HepG2 (cell line): ENCODE measurements around the gene MATR3. TPM values are rescaled to one million over a fixed set of nuclear protein-coding genes. Genes with fewer than 3 reads are reported as not detected.
A peak's percentile ranks its signal among the peaks of the same experiment; 100 is the strongest.

ENCODE experiments used
- ATAC-seq: fragments of 200-7000 bp; cut with Tn5 transposase; 3 replicates; pipeline ENCODE4 v1.9.1; 2020; ENCODE audit warnings: mild to moderate bottlenecking, moderate library complexity
- BruUV-seq: library from RNA; stranded (reverse); fragments of 400-500 nt; replicated peaks from 2 replicates; lab custom pipeline; 2021; lab: Mats Ljungman, UMichigan
- CTCF ChIA-PET: fragments of 300-600 bp; formaldehyde crosslinking; extraction: SDS; loops from one replicate; lab custom pipeline; 2021; ENCODE audit warnings: low total read pairs, inconsistent platforms, low intra/inter-chr PET ratio; lab: Yijun Ruan, JAX
- POLR2A ChIA-PET: fragments of 350-600 bp; sonication (Branson Sonifier 250); formaldehyde crosslinking; loops from one replicate; lab custom pipeline; 2020; ENCODE audit warnings: antibody characterized with exemption, inconsistent platforms; lab: Yijun Ruan, JAX
- DNase-seq: peaks from one replicate; pipeline ENCODE4 v3.0.0-alpha.2; 2015; ENCODE audit warnings: low spot score
- FAIRE-seq: peaks from 3 replicates; lab custom pipeline; 2011; peaks lifted over from hg19 to GRCh38; lab: Jason Lieb, UNC
- H2AFZ ChIP-seq: one replicate; pipeline ENCODE4 v1.6.1; 2011; ENCODE audit warnings: low read length, inconsistent platforms
- H3K27ac ChIP-seq: fragments of 300-600 bp; 3 replicates; pipeline ENCODE4 v1.8.0; 2011; ENCODE audit warnings: mixed run types, mild to moderate bottlenecking, mixed read lengths, low read length, inconsistent platforms; ENCODE audit not compliant: insufficient read depth; ENCODE audit errors: extremely low read length
- H3K27me3 ChIP-seq, 2 experiments: fragments of 200-600 bp in 1 of 2; 2 replicates in 1 of 2; 3 replicates in 1 of 2; pipeline versions ENCODE4 v1.6.0 to v1.8.0; 2011; ENCODE audit warnings: low read length in 2 of 2, mild to moderate bottlenecking in 2 of 2, moderate library complexity in 2 of 2, inconsistent platforms in 1 of 2; ENCODE audit not compliant: insufficient read depth in 2 of 2, control insufficient read depth in 1 of 2
- H3K36me3 ChIP-seq, 2 experiments: fragments of 200-600 bp in 1 of 2; replicated peaks in 1 of 2; 2 replicates in 1 of 2; 3 replicates in 1 of 2; pipeline versions ENCODE4 v1.5.1 to v1.8.0; 2011; ENCODE audit warnings: low read length in 2 of 2, inconsistent platforms in 1 of 2; ENCODE audit not compliant: insufficient read depth in 2 of 2, control insufficient read depth in 1 of 2
- H3K4me1 ChIP-seq: 2 replicates; pipeline ENCODE4 v1.5.1; 2012; ENCODE audit warnings: low read length, inconsistent platforms; ENCODE audit not compliant: insufficient read depth
- H3K4me2 ChIP-seq: 2 replicates; pipeline ENCODE4 v1.6.0; 2011; ENCODE audit warnings: low read depth, low read length, inconsistent platforms
- H3K4me3 ChIP-seq, 3 experiments: fragments of 200-600 bp in 1 of 3; sonication (generic), shearing (Covaris generic) in 1 of 3; replicated peaks in 1 of 3; 2 replicates each; pipeline ENCODE4 v1.5.1; 2011 to 2016; ENCODE audit warnings: low read length in 3 of 3, inconsistent platforms in 2 of 3, low read depth in 2 of 3, mild to moderate bottlenecking in 2 of 3, control low read depth in 1 of 3, mixed read lengths in 1 of 3; ENCODE audit not compliant: insufficient read depth in 1 of 3
- H3K79me2 ChIP-seq: one replicate; pipeline ENCODE4 v1.6.1; 2011; ENCODE audit warnings: low read length, inconsistent platforms; ENCODE audit not compliant: insufficient read depth
- H3K9ac ChIP-seq: 2 replicates; pipeline ENCODE4 v1.6.0; 2011; ENCODE audit warnings: mild to moderate bottlenecking, low read depth, low read length, inconsistent platforms; ENCODE audit not compliant: insufficient read depth
- H3K9me3 ChIP-seq: 2 replicates; pipeline ENCODE4 v1.5.1; 2012; ENCODE audit warnings: mild to moderate bottlenecking, low read length
- H4K20me1 ChIP-seq: 2 replicates; pipeline ENCODE4 v1.6.0; 2011; ENCODE audit warnings: inconsistent platforms, mild to moderate bottlenecking, low read length, moderate library complexity; ENCODE audit not compliant: insufficient read depth
- ASH2L ChIP-seq: fragments of 300-600, 200-600 bp; sonication (generic); IDR thresholded peaks from 2 replicates; pipeline ENCODE4 v1.7.0; 2017; ENCODE audit warnings: low read depth, mild to moderate bottlenecking, moderate library complexity, mixed read lengths, low read length; ENCODE audit not compliant: insufficient read length
- BHLHE40 ChIP-seq: IDR thresholded peaks from 2 replicates; pipeline ENCODE4 v1.6.1; 2011; ENCODE audit warnings: low read length, improper control_type of control experiment
- CBX1 ChIP-seq: IDR thresholded peaks from one replicate; pipeline ENCODE4 v1.6.1; 2016; ENCODE audit warnings: antibody characterized with exemption, low read depth
- GABPB1 ChIP-seq: IDR thresholded peaks from 2 replicates; pipeline ENCODE4 v1.6.1; 2016; ENCODE audit warnings: mild to moderate bottlenecking, missing genetic modification reagents, moderate library complexity, missing compliant biosample characterization
- HNRNPUL1 ChIP-seq: fragments of 200-400 bp; formaldehyde crosslinking; IDR thresholded peaks from 2 replicates; pipeline ENCODE4 v1.6.1; 2017; ENCODE audit warnings: low read depth, mild to moderate bottlenecking, low read length, moderate library complexity
- MTF2 ChIP-seq: sonication (generic); formaldehyde crosslinking; IDR thresholded peaks from 2 replicates; pipeline ENCODE4 v1.5.0; 2020; ENCODE audit warnings: missing genetic modification reagents, borderline replicate concordance
- POGK ChIP-seq: sonication (generic); formaldehyde crosslinking; conservative IDR thresholded peaks from 2 replicates; pipeline ENCODE4 v1.8.0; 2022; ENCODE audit warnings: mild to moderate bottlenecking, moderate library complexity, missing genetic modification reagents
- U2AF1 ChIP-seq: fragments of 200-400 bp; formaldehyde crosslinking; optimal IDR thresholded peaks from 2 replicates; pipeline ENCODE3; 2017; ENCODE audit warnings: mild to moderate bottlenecking, low read depth, low read length
- ZBTB37 ChIP-seq: sonication (generic); formaldehyde crosslinking; IDR thresholded peaks from 2 replicates; pipeline ENCODE4 v1.4.0; 2020; ENCODE audit warnings: mild to moderate bottlenecking, missing genetic modification reagents
- WGBS: methylation state at CpG from one replicate; pipeline ENCODE4 v1.1.6; 2017; ENCODE audit warnings: low lambda C conversion rate; 5-methylcytosine and 5-hydroxymethylcytosine counted together
- in situ Hi-C: cut with HindIII; loops from 2 replicates; pipeline ENCODE4 v1.10.0; 2017; ENCODE audit warnings: low pct_unique_long_range_greater_than_20kb; ENCODE audit not compliant: extremely low pct_ligation_motif_present
- intact Hi-C: fragments of 100-400 bp; cut with micrococcal nuclease; formaldehyde crosslinking; loops from one replicate; pipeline ENCODE4 v1.10.0; 2022; ENCODE audit not compliant: unreplicated experiment
- polyA plus RNA-seq, 8 experiments: library from polyadenylated mRNA; depleted of rRNA in 3 of 8; stranded (reverse) in 7 of 8; unstranded in 1 of 8; fragments of >200 nt; fragmentation: Illumina TruSeq in 4 of 8; extraction: Trizol in 4 of 8; gene quantifications; 2 replicates each; pipeline versions ENCODE4 v1.2.1 to v1.2.3, GENCODE V29; 2011 to 2016; ENCODE audit warnings: low read depth in 4 of 8, missing spikeins in 1 of 8, mixed read lengths in 1 of 8; ENCODE audit not compliant: insufficient read depth in 1 of 8
- total RNA-seq, 5 experiments: library from RNA; depleted of rRNA; stranded (reverse); fragments of >200 nt; fragmentation: Illumina TruSeq; extraction: Trizol; gene quantifications; 2 replicates each; pipeline ENCODE4 v1.2.3, GENCODE V29; 2016; ENCODE audit warnings: low read depth in 1 of 5
- TF ChIP-seq, protein P1 (sequence below): sonication (generic); formaldehyde crosslinking; IDR thresholded peaks from 2 replicates; pipeline ENCODE4 v1.5.1; 2020; ENCODE audit warnings: missing genetic modification reagents, mild to moderate bottlenecking, borderline replicate concordance
- TF ChIP-seq, protein P2 (sequence below): sonication (generic); formaldehyde crosslinking; conservative IDR thresholded peaks from 2 replicates; pipeline ENCODE4 v1.5.0; 2020; ENCODE audit warnings: missing genetic modification reagents

The MATR3 gene
- total and polyA plus RNA-seq, 2 of the 13 experiments (the other 11 are each of a cell fraction or from before 2014, with no cell fraction given), result 94.2 to 341 TPM

DNA sequence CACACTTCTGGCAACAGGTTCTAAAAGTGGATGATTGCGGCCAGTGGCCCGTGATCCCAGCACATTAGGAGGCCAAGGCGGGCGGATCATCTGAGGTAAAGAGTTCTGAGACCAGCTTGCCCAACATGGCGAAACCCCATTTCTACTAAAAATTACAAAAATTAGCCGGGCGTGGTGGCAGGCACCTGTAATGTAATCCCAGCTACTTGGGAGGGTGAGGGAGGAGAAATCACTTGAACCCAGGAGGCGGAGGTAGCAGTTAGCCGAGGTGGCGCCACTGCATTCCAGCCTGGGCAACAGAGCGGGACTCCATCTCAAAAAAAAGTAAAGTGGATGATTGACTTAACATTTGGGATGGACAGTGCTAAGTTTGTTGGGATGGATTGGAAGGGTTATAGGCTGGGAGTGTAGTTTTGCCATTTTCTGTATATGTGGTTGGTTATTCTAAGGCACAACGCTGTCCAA is 3.4 kb downstream of the MATR3 start (continued):
- no peak for TF ChIP-seq POGK (CRISPR knock-in tag)
- TF ChIP-seq HNRNPUL1, result no peak
- TF ChIP-seq, protein P1, sequence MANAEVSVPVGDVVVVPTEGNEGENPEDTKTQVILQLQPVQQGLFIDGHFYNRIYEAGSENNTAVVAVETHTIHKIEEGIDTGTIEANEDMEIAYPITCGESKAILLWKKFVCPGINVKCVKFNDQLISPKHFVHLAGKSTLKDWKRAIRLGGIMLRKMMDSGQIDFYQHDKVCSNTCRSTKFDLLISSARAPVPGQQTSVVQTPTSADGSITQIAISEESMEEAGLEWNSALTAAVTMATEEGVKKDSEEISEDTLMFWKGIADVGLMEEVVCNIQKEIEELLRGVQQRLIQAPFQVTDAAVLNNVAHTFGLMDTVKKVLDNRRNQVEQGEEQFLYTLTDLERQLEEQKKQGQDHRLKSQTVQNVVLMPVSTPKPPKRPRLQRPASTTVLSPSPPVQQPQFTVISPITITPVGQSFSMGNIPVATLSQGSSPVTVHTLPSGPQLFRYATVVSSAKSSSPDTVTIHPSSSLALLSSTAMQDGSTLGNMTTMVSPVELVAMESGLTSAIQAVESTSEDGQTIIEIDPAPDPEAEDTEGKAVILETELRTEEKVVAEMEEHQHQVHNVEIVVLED (CRISPR knock-in tag), result no peak

DNA sequence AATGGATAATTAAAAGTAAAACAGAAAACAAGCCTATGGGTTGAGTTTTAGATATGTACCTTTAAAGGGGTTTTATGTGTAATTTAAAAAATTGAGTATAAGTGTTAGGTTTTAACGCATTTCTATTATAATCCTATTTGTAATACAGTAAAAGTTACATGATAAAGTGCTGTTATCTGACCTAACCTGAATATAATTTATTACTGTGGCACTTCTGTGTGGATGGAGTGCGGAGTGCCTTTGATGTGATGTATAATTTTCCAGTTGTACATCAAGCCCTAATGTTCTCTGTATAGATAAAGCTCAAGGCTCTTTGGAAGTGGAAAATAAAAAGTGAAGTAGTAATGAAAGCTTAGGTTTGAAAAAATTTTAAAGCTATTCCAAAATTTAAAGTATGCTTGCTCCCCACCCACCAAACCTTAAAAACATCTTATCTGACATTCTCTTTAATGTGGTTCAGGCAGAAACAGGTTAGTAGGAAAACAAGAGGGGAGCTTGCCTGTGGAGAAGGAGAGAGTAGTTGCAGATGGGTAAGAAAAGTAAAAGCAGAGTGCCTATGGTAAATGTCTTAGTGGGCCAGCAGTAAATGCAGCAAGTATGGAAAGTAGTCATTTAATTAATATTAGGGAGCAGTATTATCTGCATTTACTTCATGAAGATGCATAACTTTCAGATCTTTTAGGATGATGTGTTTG is 4.0 kb downstream of the MATR3 start:
- Histone ChIP-seq H3K9ac (no peak overlapping the region), H2AFZ (no peak overlapping the region), H3K4me1 (peaks cover 69% of the 10 kb centered on the region), H3K4me3 (no peak overlapping the region), H3K27ac (no peak overlapping the region), H4K20me1 (peaks cover 83% of the 10 kb centered on the region), H3K27me3 (no peaks in the 10 kb centered on the region; a peak in 1 of 5 replicates), H3K9me3 (no peaks in the 10 kb centered on the region), H3K79me2 (peaks cover 94% of the 10 kb centered on the region), H3K4me2 (peak overlapping the region; percentile 93), H3K36me3 (peaks cover 0 to 1% of the 10 kb centered on the region in 2 experiments; a peak in 1 of 5 replicates)
- ChIA-PET POLR2A (interaction anchor here (1.3 kb wide), 1 partner anchor 24 kb away, joined by 4 read pairs; no protein-coding TSS in a partner anchor), CTCF (no interaction called here)
- WGBS, result 92% methylated on average over 2 of the region's 2 CpGs
- intact Hi-C loops, result no loop called here
- DNase-seq (no peak), FAIRE-seq (no peak), ATAC-seq (no peak)
- no TSS peak for BruUV-seq
- in situ Hi-C loops, result no loop called here
- no peak for TF ChIP-seq ZBTB37 (CRISPR knock-in tag)
- TF ChIP-seq U2AF1, result no peak
- TF ChIP-seq CBX1, result no peak
- TF ChIP-seq, protein P2, sequence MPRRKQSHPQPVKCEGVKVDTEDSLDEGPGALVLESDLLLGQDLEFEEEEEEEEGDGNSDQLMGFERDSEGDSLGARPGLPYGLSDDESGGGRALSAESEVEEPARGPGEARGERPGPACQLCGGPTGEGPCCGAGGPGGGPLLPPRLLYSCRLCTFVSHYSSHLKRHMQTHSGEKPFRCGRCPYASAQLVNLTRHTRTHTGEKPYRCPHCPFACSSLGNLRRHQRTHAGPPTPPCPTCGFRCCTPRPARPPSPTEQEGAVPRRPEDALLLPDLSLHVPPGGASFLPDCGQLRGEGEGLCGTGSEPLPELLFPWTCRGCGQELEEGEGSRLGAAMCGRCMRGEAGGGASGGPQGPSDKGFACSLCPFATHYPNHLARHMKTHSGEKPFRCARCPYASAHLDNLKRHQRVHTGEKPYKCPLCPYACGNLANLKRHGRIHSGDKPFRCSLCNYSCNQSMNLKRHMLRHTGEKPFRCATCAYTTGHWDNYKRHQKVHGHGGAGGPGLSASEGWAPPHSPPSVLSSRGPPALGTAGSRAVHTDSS, result no peak
- TF ChIP-seq MTF2 (CRISPR knock-in tag), result no peak
- no peak for TF ChIP-seq ASH2L
- no peak for TF ChIP-seq GABPB1 (CRISPR knock-in tag)
- no peak for TF ChIP-seq BHLHE40
